SK-N-SH (cell line): ENCODE measurements around the gene CRYAA.

ENCODE experiments used
- EP300 ChIP-seq, 2 experiments: IDR thresholded peaks; 2 replicates each; pipeline versions ENCODE4 v1.4.0 to v1.6.1; 2012; ENCODE audit warnings: borderline replicate concordance in 1 of 2, low read depth in 1 of 2, low read length in 1 of 2
- EZH2phosphoT487 ChIP-seq: fragments of 200-600 bp; sonication (generic); IDR thresholded peaks from 2 replicates; pipeline ENCODE4 v1.6.1; 2017; ENCODE audit warnings: low read depth, mixed run types, mild to moderate bottlenecking, antibody characterized with exemption, moderate library complexity, borderline replicate concordance
- MEF2A ChIP-seq: IDR thresholded peaks from 2 replicates; pipeline ENCODE4 v1.4.0; 2012; ENCODE audit warnings: low read depth, borderline replicate concordance
- POLR2AphosphoS5 ChIP-seq: IDR thresholded peaks from 2 replicates; pipeline ENCODE4 v1.6.1; 2012; ENCODE audit warnings: low read depth, low read length
- RAD21 ChIP-seq: IDR thresholded peaks from 2 replicates; pipeline ENCODE4 v1.6.1; 2012; ENCODE audit warnings: mild to moderate bottlenecking, low read length
- RFX5 ChIP-seq: IDR thresholded peaks from 2 replicates; pipeline ENCODE4 v1.6.1; 2012; ENCODE audit warnings: mild to moderate bottlenecking, improper control_type of control experiment, low read length
- SMC3 ChIP-seq: IDR thresholded peaks from 2 replicates; pipeline ENCODE4 v1.6.1; 2012; ENCODE audit warnings: low read depth, low read length, improper control_type of control experiment
- TCF12 ChIP-seq: IDR thresholded peaks from 2 replicates; pipeline ENCODE4 v1.4.0; 2012
- YY1 ChIP-seq: IDR thresholded peaks from 2 replicates; pipeline ENCODE4 v1.4.0; 2012; ENCODE audit warnings: low read depth, mild to moderate bottlenecking
- TF ChIP-seq, protein P1 (sequence below): fragments of 200-600 bp; sonication (generic); IDR thresholded peaks from 2 replicates; pipeline ENCODE4 v1.6.1; 2017; ENCODE audit warnings: antibody characterized with exemption, mild to moderate bottlenecking, moderate library complexity
- TF ChIP-seq, protein P2 (sequence below): IDR thresholded peaks from 2 replicates; pipeline ENCODE4 v1.4.0; 2012; ENCODE audit warnings: low read depth
- TF ChIP-seq, protein P3 (sequence below): fragments of 150-350 bp; IDR thresholded peaks from 2 replicates; pipeline ENCODE4 v1.6.1; 2017; ENCODE audit warnings: antibody characterized with exemption, low read length, low read depth, borderline replicate concordance
- TF ChIP-seq, protein P4 (sequence below): IDR thresholded peaks from 2 replicates; pipeline ENCODE4 v1.6.1; 2012; ENCODE audit warnings: mild to moderate bottlenecking, low read depth, low read length, moderate library complexity

DNA sequence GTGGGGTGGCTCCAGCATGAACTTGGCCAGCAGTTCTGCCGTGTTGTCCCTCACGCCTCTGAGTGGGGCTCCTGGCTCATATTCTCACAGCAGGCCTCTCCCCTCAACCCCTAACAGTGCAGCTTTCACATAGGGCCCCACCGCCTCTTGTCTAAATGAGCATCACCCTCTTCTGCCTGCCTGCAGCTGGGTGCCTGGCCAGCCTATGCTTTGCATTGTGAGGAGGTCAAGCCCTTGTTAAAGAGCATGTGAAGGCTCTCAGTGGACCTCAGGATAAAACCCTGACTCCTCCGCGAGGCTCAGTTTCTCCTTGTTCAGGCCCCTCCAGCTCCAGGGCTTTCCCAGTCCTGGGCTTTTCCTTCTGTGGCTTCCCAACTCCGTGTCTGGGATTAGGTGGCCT, 34.8 kb downstream of the CRYAA start:
- TF ChIP-seq EZH2phosphoT487 (no peak), RAD21 (no peak), MEF2A (no peak), SMC3 (no peak), POLR2AphosphoS5 (no peak), RFX5 (no peak), EP300 (IDR thresholded peaks at IDR 0.05; ENCODE audit: borderline replicate concordance in 1 of 2, low read depth in 1 of 2, low read length in 1 of 2) (no peak), YY1 (no peak), TCF12 (no peak)
- TF ChIP-seq, protein P1, sequence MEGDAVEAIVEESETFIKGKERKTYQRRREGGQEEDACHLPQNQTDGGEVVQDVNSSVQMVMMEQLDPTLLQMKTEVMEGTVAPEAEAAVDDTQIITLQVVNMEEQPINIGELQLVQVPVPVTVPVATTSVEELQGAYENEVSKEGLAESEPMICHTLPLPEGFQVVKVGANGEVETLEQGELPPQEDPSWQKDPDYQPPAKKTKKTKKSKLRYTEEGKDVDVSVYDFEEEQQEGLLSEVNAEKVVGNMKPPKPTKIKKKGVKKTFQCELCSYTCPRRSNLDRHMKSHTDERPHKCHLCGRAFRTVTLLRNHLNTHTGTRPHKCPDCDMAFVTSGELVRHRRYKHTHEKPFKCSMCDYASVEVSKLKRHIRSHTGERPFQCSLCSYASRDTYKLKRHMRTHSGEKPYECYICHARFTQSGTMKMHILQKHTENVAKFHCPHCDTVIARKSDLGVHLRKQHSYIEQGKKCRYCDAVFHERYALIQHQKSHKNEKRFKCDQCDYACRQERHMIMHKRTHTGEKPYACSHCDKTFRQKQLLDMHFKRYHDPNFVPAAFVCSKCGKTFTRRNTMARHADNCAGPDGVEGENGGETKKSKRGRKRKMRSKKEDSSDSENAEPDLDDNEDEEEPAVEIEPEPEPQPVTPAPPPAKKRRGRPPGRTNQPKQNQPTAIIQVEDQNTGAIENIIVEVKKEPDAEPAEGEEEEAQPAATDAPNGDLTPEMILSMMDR = no peak
- TF ChIP-seq, protein P2, sequence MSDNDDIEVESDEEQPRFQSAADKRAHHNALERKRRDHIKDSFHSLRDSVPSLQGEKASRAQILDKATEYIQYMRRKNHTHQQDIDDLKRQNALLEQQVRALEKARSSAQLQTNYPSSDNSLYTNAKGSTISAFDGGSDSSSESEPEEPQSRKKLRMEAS = no peak
- TF ChIP-seq, protein P3, sequence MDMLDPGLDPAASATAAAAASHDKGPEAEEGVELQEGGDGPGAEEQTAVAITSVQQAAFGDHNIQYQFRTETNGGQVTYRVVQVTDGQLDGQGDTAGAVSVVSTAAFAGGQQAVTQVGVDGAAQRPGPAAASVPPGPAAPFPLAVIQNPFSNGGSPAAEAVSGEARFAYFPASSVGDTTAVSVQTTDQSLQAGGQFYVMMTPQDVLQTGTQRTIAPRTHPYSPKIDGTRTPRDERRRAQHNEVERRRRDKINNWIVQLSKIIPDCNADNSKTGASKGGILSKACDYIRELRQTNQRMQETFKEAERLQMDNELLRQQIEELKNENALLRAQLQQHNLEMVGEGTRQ = no peak
- TF ChIP-seq, protein P4, sequence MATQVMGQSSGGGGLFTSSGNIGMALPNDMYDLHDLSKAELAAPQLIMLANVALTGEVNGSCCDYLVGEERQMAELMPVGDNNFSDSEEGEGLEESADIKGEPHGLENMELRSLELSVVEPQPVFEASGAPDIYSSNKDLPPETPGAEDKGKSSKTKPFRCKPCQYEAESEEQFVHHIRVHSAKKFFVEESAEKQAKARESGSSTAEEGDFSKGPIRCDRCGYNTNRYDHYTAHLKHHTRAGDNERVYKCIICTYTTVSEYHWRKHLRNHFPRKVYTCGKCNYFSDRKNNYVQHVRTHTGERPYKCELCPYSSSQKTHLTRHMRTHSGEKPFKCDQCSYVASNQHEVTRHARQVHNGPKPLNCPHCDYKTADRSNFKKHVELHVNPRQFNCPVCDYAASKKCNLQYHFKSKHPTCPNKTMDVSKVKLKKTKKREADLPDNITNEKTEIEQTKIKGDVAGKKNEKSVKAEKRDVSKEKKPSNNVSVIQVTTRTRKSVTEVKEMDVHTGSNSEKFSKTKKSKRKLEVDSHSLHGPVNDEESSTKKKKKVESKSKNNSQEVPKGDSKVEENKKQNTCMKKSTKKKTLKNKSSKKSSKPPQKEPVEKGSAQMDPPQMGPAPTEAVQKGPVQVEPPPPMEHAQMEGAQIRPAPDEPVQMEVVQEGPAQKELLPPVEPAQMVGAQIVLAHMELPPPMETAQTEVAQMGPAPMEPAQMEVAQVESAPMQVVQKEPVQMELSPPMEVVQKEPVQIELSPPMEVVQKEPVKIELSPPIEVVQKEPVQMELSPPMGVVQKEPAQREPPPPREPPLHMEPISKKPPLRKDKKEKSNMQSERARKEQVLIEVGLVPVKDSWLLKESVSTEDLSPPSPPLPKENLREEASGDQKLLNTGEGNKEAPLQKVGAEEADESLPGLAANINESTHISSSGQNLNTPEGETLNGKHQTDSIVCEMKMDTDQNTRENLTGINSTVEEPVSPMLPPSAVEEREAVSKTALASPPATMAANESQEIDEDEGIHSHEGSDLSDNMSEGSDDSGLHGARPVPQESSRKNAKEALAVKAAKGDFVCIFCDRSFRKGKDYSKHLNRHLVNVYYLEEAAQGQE = no peak
